Erythroblast (primary cell): Measurements from ENCODE around the gene CACNA1G.
A peak's percentile ranks its signal among the peaks of the same experiment; 100 is the strongest.

Experiments
- DNase-seq, 2 experiments: peaks; one replicate each; lab custom pipeline; 2025; lab: John Stamatoyannopoulos, UW
- GATA1 ChIP-seq: IDR thresholded peaks from 2 replicates; pipeline ENCODE4 v1.6.1; 2011; ENCODE audit warnings: low read depth, mild to moderate bottlenecking, control low read depth, low read length, moderate library complexity
- POLR2A ChIP-seq: IDR thresholded peaks from 2 replicates; pipeline ENCODE4 v1.6.1; 2011; ENCODE audit warnings: mild to moderate bottlenecking, low read length

Gene CACNA1G

GRCh38 chr17:50524838-50525237 is 35.7 kb upstream of the CACNA1G start:
- TF ChIP-seq POLR2A (no peak), GATA1 (no peak)
- no peak for DNase-seq

GRCh38 chr17:50527155-50527762 is 33.3 kb upstream of the CACNA1G start:
- TF ChIP-seq GATA1 (no peak), POLR2A (no peak)

DNA sequence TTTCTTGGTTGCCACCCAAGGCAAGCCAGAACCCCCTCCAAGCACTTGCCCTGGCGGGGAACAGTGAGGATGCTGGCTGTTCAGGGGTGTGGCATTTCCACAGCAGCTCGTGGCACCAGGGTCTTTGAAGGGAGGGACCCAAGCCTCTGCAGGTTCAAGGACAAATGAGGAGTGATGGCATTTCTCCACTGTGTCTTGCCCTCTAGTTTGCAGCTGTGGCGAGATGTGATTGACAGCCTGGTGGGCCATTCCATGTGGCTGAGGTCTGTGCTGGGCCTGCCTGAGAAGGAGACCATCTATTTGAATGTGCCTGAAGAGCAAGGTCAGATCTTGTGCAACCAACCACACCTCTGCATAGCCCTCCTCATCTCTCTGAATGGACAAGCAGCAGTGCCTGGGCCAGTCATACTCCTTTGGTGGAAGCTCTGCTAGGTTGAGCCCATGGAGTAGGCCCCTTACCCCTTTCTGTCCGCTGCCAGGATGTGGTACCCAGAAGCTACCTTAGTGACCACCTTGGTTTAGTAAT is 32.5 kb upstream of the CACNA1G start:
- no peak for DNase-seq
- TF ChIP-seq POLR2A (no peak), GATA1 (no peak)

More at GRCh38 chr17:50527155-50527762, 33.3 kb upstream of the CACNA1G start:
- no peak for DNase-seq

DNA sequence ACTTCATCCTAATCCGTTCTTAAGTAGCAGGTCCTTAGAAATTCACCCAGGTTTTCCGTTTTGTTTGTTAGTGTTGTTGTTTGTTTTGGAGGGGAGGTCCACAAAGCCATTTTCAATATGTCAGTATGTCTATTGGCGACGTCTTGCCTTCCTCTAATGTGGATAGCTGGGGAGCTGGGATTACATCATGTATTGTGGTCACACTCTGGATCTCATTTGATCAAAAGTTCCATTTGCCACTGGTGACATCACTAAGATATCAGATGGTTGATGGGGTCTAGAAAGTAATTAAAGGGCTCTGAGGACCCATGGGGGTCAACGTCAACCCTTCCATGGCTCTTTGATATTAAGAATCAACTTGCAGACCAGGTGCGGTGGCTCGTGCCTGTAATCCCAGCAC is 30.7 kb upstream of the CACNA1G start:
- no peak for DNase-seq
- TF ChIP-seq POLR2A (no peak), GATA1 (no peak)

GRCh38 chr17:50531428-50532025 is 29.0 kb upstream of the CACNA1G start:
- DNase-seq, result peak; percentile 34 to 57
- no peak for TF ChIP-seq POLR2A

DNA sequence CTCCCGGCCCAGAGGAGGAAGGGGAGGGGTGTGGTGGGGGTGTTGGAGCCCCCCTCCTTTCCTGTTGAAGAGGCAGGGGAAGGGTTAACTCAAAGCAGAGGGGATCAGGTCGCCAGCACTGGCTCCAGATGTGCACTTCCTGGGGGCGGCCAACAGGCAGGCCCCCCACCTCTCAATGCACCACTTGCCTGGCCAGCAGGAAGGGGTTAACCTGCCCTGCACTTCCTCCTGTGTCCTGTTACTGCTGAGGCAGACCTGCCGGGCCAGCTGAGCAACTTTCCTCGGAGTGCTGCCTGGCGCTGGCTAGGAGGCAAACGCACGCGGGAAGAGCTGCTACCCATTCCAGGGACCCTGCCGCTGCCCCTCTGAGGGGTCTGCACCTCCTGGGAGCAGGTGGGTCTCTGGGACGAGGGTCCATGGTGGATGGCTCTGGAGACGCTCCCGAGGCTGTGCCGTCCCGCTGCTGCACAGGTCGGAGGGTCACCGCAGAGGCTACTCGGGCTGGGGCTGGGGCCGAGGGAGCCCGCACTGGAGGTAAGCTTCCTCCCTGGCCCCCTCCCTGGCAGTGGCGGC is 28.0 kb upstream of the CACNA1G start, which contains the start of gene EPN3:
Gene EPN3, plus strand, starts transcription at position 284 of the 573 bp plus-strand sequence. CDS start 3,822 bp downstream, outside the sequence.
- peak; percentile 24 to 39 for DNase-seq
- no peak for TF ChIP-seq POLR2A
- no peak for TF ChIP-seq GATA1

GRCh38 chr17:50533185-50533584 is 27.3 kb upstream of the CACNA1G start:
- no peak for TF ChIP-seq POLR2A
- no peak for TF ChIP-seq GATA1
- DNase-seq, result peak; percentile 50 to 52

GRCh38 chr17:50533720-50534148 is 26.8 kb upstream of the CACNA1G start:
- TF ChIP-seq GATA1 (no peak), POLR2A (no peak)
- DNase-seq, result peak; percentile 68 to 79

DNA sequence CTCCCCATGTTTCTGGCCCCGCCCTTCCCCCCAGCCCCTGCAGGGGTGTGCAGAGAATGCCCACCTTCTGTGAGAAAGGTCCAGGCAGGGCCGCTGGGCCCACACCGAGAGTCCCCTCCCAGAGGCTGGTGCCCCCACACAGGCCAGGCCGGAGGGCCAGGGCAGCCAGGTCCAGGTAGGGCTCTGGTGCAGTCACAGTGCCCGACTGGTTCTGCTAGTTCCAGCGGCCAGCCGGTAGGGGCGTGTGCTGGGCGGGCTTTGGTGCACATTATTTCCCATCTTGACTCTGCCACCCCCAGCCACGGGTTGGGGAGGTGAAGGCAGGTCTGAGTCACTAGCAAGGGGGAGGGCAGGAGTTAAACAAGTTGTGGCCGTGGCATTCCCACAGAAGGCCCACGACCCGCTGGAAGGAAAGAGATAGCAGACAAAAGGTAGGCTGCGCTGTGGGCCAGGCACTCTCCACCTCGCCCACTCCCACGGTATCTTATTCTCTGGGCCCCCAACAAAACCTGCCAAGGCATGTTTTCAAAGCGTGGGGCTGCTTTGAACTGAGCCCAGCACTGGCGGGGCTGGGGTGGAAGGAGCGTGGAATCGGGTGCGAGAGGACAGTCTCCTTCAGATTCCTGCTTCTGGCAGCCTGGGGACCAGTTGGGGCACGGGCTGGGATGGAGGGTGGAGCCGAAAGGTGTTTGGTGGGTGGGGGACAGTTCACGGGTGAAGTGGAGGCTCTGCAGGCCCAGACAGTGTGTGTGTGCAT is 26.1 kb upstream of the CACNA1G start:
- peak; percentile 53 to 55 for DNase-seq
- TF ChIP-seq POLR2A (no peak), GATA1 (no peak)

- DNase-seq, result no peak
- no peak for TF ChIP-seq POLR2A
- TF ChIP-seq GATA1, result no peak
Measured at GRCh38 chr17:50534979-50535326, 25.6 kb upstream of the CACNA1G start.

DNA sequence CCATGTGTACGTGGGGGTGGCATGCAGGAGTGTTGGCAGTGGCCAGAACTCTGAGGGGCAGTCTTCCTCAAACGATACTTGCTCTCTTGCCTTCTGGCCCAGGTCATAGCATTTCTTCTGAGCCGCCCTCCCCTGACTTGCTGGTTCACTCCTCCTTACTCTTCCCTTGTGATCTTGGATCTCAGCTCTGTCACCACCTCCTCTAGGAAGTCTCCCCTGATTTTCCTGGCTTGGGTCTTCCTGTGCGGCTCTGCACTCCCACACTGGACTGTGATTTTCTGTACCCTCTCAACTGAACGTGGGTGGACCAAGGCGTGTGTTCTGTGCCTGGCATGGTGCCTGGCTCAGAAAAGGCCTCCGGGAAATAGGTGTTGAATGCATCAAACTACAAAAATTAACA is 25.1 kb upstream of the CACNA1G start:
- DNase-seq, result no peak
- TF ChIP-seq GATA1 (no peak), POLR2A (no peak)

DNA sequence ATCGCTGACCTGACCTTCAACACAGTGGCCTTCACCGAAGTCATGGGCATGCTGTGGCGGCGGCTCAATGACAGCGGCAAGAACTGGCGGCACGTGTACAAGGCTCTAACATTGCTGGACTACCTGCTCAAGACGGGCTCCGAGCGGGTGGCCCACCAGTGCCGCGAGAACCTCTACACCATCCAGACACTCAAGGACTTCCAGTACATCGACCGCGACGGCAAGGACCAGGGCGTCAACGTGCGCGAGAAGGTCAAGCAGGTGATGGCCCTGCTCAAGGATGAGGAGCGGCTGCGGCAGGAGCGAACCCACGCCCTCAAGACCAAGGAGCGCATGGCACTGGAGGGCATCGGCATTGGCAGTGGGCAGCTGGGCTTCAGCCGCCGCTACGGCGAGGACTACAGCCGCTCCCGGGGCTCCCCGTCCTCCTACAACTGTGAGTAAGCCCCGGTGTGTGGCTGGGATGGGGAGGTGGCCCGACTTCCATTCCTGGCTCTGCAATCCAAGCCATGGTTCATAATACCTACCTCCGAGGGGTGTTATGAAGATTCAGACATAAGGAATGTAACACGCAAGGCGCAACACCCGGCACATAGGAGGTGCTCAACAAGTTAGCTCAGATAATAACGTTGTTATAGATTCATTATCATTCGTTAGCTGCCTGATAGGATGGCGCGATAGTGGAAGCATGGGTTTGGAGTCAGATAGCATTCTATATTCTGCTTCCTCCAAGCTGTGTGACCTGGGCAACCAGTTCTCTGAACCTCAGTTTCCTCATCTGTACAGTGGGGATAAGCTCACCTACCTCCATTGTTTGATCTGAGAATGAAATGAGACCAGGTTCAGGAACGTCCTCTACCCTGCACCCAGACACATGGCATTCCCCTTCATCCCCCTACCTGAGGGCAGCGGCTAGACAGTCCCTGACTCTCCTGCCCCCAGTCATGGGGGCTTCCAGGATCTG is 23.6 kb upstream of the CACNA1G start:
- TF ChIP-seq GATA1 (no peak), POLR2A (no peak)
- DNase-seq, result no peak

GRCh38 chr17:50537721-50538548 is 22.6 kb upstream of the CACNA1G start:
- TF ChIP-seq GATA1 (no peak), POLR2A (no peak)

More at GRCh38 chr17:50537721-50538548, 22.6 kb upstream of the CACNA1G start:
- no peak for DNase-seq
